Endothelial cell of umbilical vein (primary cell): ENCODE data around the gene CDH22. TPM values are rescaled to one million over a fixed set of nuclear protein-coding genes. Genes with fewer than 3 reads are reported as not detected.

ENCODE experiments used
- BruUV-seq: library from RNA; stranded (reverse); fragments of 400-500 nt; replicated peaks from 2 replicates; lab custom pipeline; 2021; lab: Mats Ljungman, UMichigan
- CTCF ChIA-PET: fragments of 300-600, 350-600 bp; sonication (Branson Sonifier 250); formaldehyde crosslinking; loops from one replicate; lab custom pipeline; 2021; ENCODE audit warnings: antibody characterized with exemption, inconsistent platforms; lab: Charles Lee
- POLR2A ChIA-PET: fragments of 300-600, 350-600 bp; sonication (Branson Sonifier 250); formaldehyde crosslinking; loops from one replicate; lab custom pipeline; 2021; ENCODE audit warnings: antibody characterized with exemption, inconsistent platforms; lab: Charles Lee
- DNase-seq: peaks from one replicate; pipeline ENCODE4 v3.0.0-alpha.2; 2011; ENCODE audit warnings: low read depth, low spot score
- FAIRE-seq: peaks from 2 replicates; lab custom pipeline; 2011; peaks lifted over from hg19 to GRCh38; lab: Jason Lieb, UNC
- H2AFZ ChIP-seq: 2 replicates; pipeline ENCODE4 v1.6.0; 2012; ENCODE audit warnings: low read depth, low read length, control low read depth, inconsistent platforms
- H3K27ac ChIP-seq: 2 replicates; pipeline ENCODE4 v1.5.1; 2011; ENCODE audit warnings: low read depth, mild to moderate bottlenecking, control low read depth, low read length, moderate library complexity; ENCODE audit not compliant: insufficient read depth
- H3K27me3 ChIP-seq, 2 experiments: 2 replicates each; pipeline versions ENCODE4 v1.6.0 to v1.6.1; 2011; ENCODE audit warnings: low read length in 2 of 2, mixed read lengths in 1 of 2; ENCODE audit not compliant: control insufficient read depth in 2 of 2, insufficient read depth in 2 of 2
- H3K36me3 ChIP-seq, 2 experiments: 2 replicates in 1 of 2; 3 replicates in 1 of 2; pipeline ENCODE4 v1.5.1; 2011; ENCODE audit warnings: low read length in 2 of 2, mild to moderate bottlenecking in 1 of 2, moderate library complexity in 1 of 2; ENCODE audit not compliant: control insufficient read depth in 2 of 2, insufficient read depth in 2 of 2; ENCODE audit errors: extremely low read depth in 1 of 2
- H3K4me1 ChIP-seq: 3 replicates; pipeline ENCODE4 v1.5.1; 2011; ENCODE audit warnings: mild to moderate bottlenecking, low read length; ENCODE audit not compliant: control insufficient read depth, insufficient read depth; ENCODE audit errors: extremely low read depth
- H3K4me2 ChIP-seq: 2 replicates; pipeline ENCODE4 v1.6.1; 2011; ENCODE audit warnings: low read length, control low read depth, mixed read lengths; ENCODE audit not compliant: insufficient read depth
- H3K4me3 ChIP-seq, 3 experiments: fragments of 200-600 bp in 1 of 3; sonication (generic), shearing (Covaris generic) in 1 of 3; replicated peaks in 1 of 3; 2 replicates each; pipeline ENCODE4 v1.5.1; 2011 to 2016; ENCODE audit warnings: control low read depth in 3 of 3, low read length in 3 of 3, mild to moderate bottlenecking in 2 of 3, inconsistent platforms in 1 of 3, low read depth in 1 of 3, moderate library complexity in 1 of 3; ENCODE audit not compliant: insufficient read depth in 1 of 3
- H3K79me2 ChIP-seq: 2 replicates; pipeline ENCODE4 v1.6.0; 2012; ENCODE audit warnings: low read length, inconsistent platforms; ENCODE audit not compliant: control insufficient read depth, insufficient read depth
- H3K9ac ChIP-seq: replicated peaks from 2 replicates; pipeline ENCODE3; 2011; ENCODE audit warnings: low read length, control low read depth; ENCODE audit not compliant: insufficient read depth; ENCODE audit errors: extremely low read depth
- H3K9me1 ChIP-seq: replicated peaks from 3 replicates; pipeline ENCODE4 v1.6.0; 2011; ENCODE audit warnings: mild to moderate bottlenecking, low read length; ENCODE audit not compliant: control insufficient read depth, insufficient read depth; ENCODE audit errors: extremely low read depth
- H3K9me3 ChIP-seq: replicated peaks from 2 replicates; pipeline ENCODE4 v1.5.1; 2012; ENCODE audit warnings: low read length, inconsistent platforms; ENCODE audit not compliant: control insufficient read depth, insufficient read depth
- H4K20me1 ChIP-seq: replicated peaks from 2 replicates; pipeline ENCODE3; 2011; ENCODE audit warnings: mild to moderate bottlenecking, low read length; ENCODE audit not compliant: control insufficient read depth, insufficient read depth; ENCODE audit errors: extremely low read depth
- EZH2 ChIP-seq: IDR thresholded peaks from 2 replicates; pipeline ENCODE4 v1.6.1; 2012; ENCODE audit warnings: borderline replicate concordance, low read depth, mild to moderate bottlenecking, moderate library complexity, low read length, inconsistent platforms; ENCODE audit not compliant: severe bottlenecking
- FOS ChIP-seq: IDR thresholded peaks from 2 replicates; pipeline ENCODE4 v1.6.1; 2011; ENCODE audit warnings: mild to moderate bottlenecking, low read length, moderate library complexity, borderline replicate concordance; ENCODE audit not compliant: insufficient read depth
- GATA2 ChIP-seq: IDR thresholded peaks from 2 replicates; pipeline ENCODE4 v1.7.0; 2011; ENCODE audit warnings: low read depth, mild to moderate bottlenecking, moderate library complexity, mixed read lengths, low read length; ENCODE audit not compliant: insufficient read length, insufficient read depth
- JUN ChIP-seq: IDR thresholded peaks from 2 replicates; pipeline ENCODE4 v1.6.1; 2011; ENCODE audit warnings: borderline replicate concordance, low read depth; ENCODE audit not compliant: insufficient read length, insufficient read depth
- MAX ChIP-seq: IDR thresholded peaks from 2 replicates; pipeline ENCODE4 v1.6.1; 2011; ENCODE audit not compliant: insufficient read depth, insufficient read length
- MYC ChIP-seq: IDR thresholded peaks from one replicate; pipeline ENCODE4 v1.6.1; 2011; ENCODE audit warnings: mild to moderate bottlenecking, low read depth, low read length
- POLR2A ChIP-seq: IDR thresholded peaks from 2 replicates; pipeline ENCODE4 v1.6.1; 2012; ENCODE audit warnings: low read depth, mild to moderate bottlenecking, control low read depth, low read length
- POLR2AphosphoS5 ChIP-seq: IDR thresholded peaks from 2 replicates; pipeline ENCODE4 v1.6.1; 2012; ENCODE audit warnings: low read depth, mild to moderate bottlenecking, control low read depth, low read length, moderate library complexity; ENCODE audit not compliant: insufficient read depth
- dilution Hi-C: fragments of 300-500 bp; cut with MboI; formaldehyde crosslinking; loops from one replicate; pipeline ENCODE4 v1.15.0; 2019; ENCODE audit warnings: low sequenced_read_pairs; ENCODE audit not compliant: extremely low pct_ligation_motif_present
- intact Hi-C: fragments of 100-400 bp; cut with micrococcal nuclease; formaldehyde crosslinking; loops from one replicate; pipeline ENCODE4 v1.10.0; 2022
- polyA plus RNA-seq, 4 experiments: library from polyadenylated mRNA; depleted of rRNA in 3 of 4; stranded (reverse) in 3 of 4; unstranded in 1 of 4; fragments of >200 nt; gene quantifications; 2 replicates each; pipeline versions ENCODE4 v1.2.1 to v1.2.3, GENCODE V29; 2011 to 2012; ENCODE audit warnings: missing spikeins in 1 of 4
- total RNA-seq: library from RNA; stranded (reverse); gene quantifications from 2 replicates; pipeline ENCODE4 v1.2.3, GENCODE V29; 2021
- TF ChIP-seq, protein P1 (sequence below), 2 donors: IDR thresholded peaks; 1 replicate in 1 of 2; 2 replicates in 1 of 2; pipeline ENCODE4 v1.5.1; 2011; ENCODE audit warnings: low read length in 2 of 2, mild to moderate bottlenecking in 2 of 2, moderate library complexity in 2 of 2, control low read depth in 1 of 2, inconsistent platforms in 1 of 2, low read depth in 1 of 2; ENCODE audit not compliant: insufficient read depth in 1 of 2; ENCODE audit errors: extremely low read depth in 1 of 2

CDH22 gene
- total and polyA plus RNA-seq, 2 donors (not counting 3 experiments of a cell fraction or from before 2014, with no cell fraction given): not detected

- intact Hi-C loops (no loop called here), dilution Hi-C loops (no loop called here)
- Histone ChIP-seq H3K4me2 (no peak overlapping the region), H3K9ac (no peak overlapping the region), H3K27me3 (peaks cover 7 to 11% of the 10 kb centered on the region in 2 experiments), H3K36me3 (no peaks in the 10 kb centered on the region), H3K79me2 (no peaks in the 10 kb centered on the region), H3K9me3 (no peaks in the 10 kb centered on the region), H2AFZ (no peak overlapping the region), H3K4me3 (no peak overlapping the region), H3K4me1 (no peaks in the 10 kb centered on the region), H3K27ac (no peak overlapping the region), H4K20me1 (no peaks in the 10 kb centered on the region), H3K9me1 (no peaks in the 10 kb centered on the region)
- TF ChIP-seq MAX (no peak), EZH2 (no peak), JUN (no peak), FOS (no peak), MYC (no peak), POLR2A (no peak), POLR2AphosphoS5 (no peak), GATA2 (no peak)
- TF ChIP-seq, protein P1, sequence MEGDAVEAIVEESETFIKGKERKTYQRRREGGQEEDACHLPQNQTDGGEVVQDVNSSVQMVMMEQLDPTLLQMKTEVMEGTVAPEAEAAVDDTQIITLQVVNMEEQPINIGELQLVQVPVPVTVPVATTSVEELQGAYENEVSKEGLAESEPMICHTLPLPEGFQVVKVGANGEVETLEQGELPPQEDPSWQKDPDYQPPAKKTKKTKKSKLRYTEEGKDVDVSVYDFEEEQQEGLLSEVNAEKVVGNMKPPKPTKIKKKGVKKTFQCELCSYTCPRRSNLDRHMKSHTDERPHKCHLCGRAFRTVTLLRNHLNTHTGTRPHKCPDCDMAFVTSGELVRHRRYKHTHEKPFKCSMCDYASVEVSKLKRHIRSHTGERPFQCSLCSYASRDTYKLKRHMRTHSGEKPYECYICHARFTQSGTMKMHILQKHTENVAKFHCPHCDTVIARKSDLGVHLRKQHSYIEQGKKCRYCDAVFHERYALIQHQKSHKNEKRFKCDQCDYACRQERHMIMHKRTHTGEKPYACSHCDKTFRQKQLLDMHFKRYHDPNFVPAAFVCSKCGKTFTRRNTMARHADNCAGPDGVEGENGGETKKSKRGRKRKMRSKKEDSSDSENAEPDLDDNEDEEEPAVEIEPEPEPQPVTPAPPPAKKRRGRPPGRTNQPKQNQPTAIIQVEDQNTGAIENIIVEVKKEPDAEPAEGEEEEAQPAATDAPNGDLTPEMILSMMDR (IDR thresholded peaks at IDR 0.05; ENCODE audit: extremely low read depth in 1 of 2, insufficient read depth in 1 of 2, low read depth in 1 of 2, low read length in 2 of 2): no peak
- ChIA-PET CTCF (no interaction called here), POLR2A (no interaction called here)
- FAIRE-seq (no peak), DNase-seq (no peak)
- BruUV-seq: no TSS peak
Observed at GRCh38 chr20:46246559-46246958, 61.7 kb downstream of the CDH22 start.
